Measurements from ENCODE around the gene SORL1.
A peak's percentile ranks its signal among the peaks of the same experiment; 100 is the strongest.

The SORL1 gene

GRCh38 chr11:121591405-121592033 is 139.4 kb downstream of the SORL1 start:
- DNase-seq, result peak; percentile 47 to 60

- no peak for DNase-seq
These were observed 140.6 kb downstream of the SORL1 start for GRCh38 chr11:121592708-121593107.

GRCh38 chr11:121595717-121596161 is 143.6 kb downstream of the SORL1 start:
- no peak for DNase-seq

GRCh38 chr11:121596195-121597155 is 144.4 kb downstream of the SORL1 start:
- DNase-seq, result no peak

- DNase-seq, result no peak
These were observed 151.2 kb downstream of the SORL1 start for GRCh38 chr11:121603316-121603715.

GRCh38 chr11:121604152-121604551 is 152.0 kb downstream of the SORL1 start:
- DNase-seq, result no peak

- no peak for DNase-seq
These were observed 154.2 kb downstream of the SORL1 start for GRCh38 chr11:121606354-121606753.

GRCh38 chr11:121607341-121607740 is 155.2 kb downstream of the SORL1 start:
- no peak for DNase-seq

- no peak for DNase-seq
These were observed 156.5 kb downstream of the SORL1 start for GRCh38 chr11:121608545-121609098.

GRCh38 chr11:121610706-121611105 is 158.6 kb downstream of the SORL1 start:
- DNase-seq, result no peak

- no peak for DNase-seq
These were observed 159.1 kb downstream of the SORL1 start for GRCh38 chr11:121611242-121611641.

- DNase-seq, result no peak
These were observed 161.6 kb downstream of the SORL1 start for GRCh38 chr11:121613724-121614123.

GRCh38 chr11:121614636-121615240 is 162.6 kb downstream of the SORL1 start:
- DNase-seq, result no peak

- DNase-seq, result no peak
These were observed 163.4 kb downstream of the SORL1 start for GRCh38 chr11:121615501-121615900.

GRCh38 chr11:121618516-121618915 is 166.4 kb downstream of the SORL1 start:
- no peak for DNase-seq

- DNase-seq, result no peak
These were observed 173.8 kb downstream of the SORL1 start for GRCh38 chr11:121625777-121626506.

- no peak for DNase-seq
These were observed 174.4 kb downstream of the SORL1 start for GRCh38 chr11:121626507-121626875.

GRCh38 chr11:121626980-121627379 is 174.9 kb downstream of the SORL1 start:
- no peak for DNase-seq

GRCh38 chr11:121630041-121630440 is 177.9 kb downstream of the SORL1 start:
- DNase-seq, result no peak

- no peak for DNase-seq
These were observed 179.3 kb downstream of the SORL1 start for GRCh38 chr11:121631456-121631855.

GRCh38 chr11:121634273-121634672 is 182.2 kb downstream of the SORL1 start:
- no peak for DNase-seq

- DNase-seq, result no peak
These were observed 182.8 kb downstream of the SORL1 start for GRCh38 chr11:121634889-121635288.
